K562 (cell line): ENCODE measurements around the gene SIRT2. TPM values are rescaled to one million over a fixed set of nuclear protein-coding genes. Genes with fewer than 3 reads are reported as not detected.

Source experiments
- EGR1 ChIP-seq: fragments of 450-650 bp; conservative IDR thresholded peaks from 2 replicates; pipeline ENCODE4 v1.6.1; 2017; ENCODE audit warnings: mild to moderate bottlenecking
- EWSR1 ChIP-seq: fragments of 450-650 bp; IDR thresholded peaks from 2 replicates; pipeline ENCODE4 v1.6.1; 2018; ENCODE audit warnings: borderline replicate concordance, mild to moderate bottlenecking, low read depth, moderate library complexity; ENCODE audit not compliant: partially characterized antibody
- MAFG ChIP-seq: fragments of 450-650 bp; conservative IDR thresholded peaks from 2 replicates; pipeline ENCODE4 v1.6.1; 2016; ENCODE audit warnings: missing genetic modification characterization, missing compliant biosample characterization
- PHF21A ChIP-seq: fragments of 450-650 bp; IDR thresholded peaks from 2 replicates; pipeline ENCODE4 v1.6.1; 2017; ENCODE audit warnings: low read depth, borderline replicate concordance
- ZFP30 ChIP-seq: fragments of 250-450 bp; sonication (Bioruptor Pico); IDR thresholded peaks from 2 replicates; pipeline ENCODE4 v1.8.0; 2022; ENCODE audit warnings: moderate library complexity, mild to moderate bottlenecking, inconsistent platforms, borderline replicate concordance
- ZNF3 ChIP-seq: fragments of 250-450 bp; sonication (Bioruptor Pico); IDR thresholded peaks from 2 replicates; pipeline ENCODE4 v1.5.0; 2021; ENCODE audit warnings: mild to moderate bottlenecking, moderate library complexity
- ZNF766 ChIP-seq: fragments of 200-800 bp; sonication (Bioruptor generic); conservative IDR thresholded peaks from 2 replicates; pipeline ENCODE4 v1.6.1; 2016; ENCODE audit warnings: missing genetic modification characterization, missing compliant biosample characterization
- polyA plus RNA-seq, 8 experiments: library from polyadenylated mRNA; depleted of rRNA in 4 of 8; stranded (reverse) in 5 of 8; unstranded in 3 of 8; fragments of >200 nt; fragmentation: Nextera tagmentation in 2 of 8; fragmentation: Illumina TruSeq in 1 of 8; extraction: Ambion mirVana in 2 of 8; extraction: Trizol in 1 of 8; gene quantifications; 2 replicates each; pipeline versions ENCODE4 v1.2.1 to v1.2.3, GENCODE V29; 2011 to 2014; ENCODE audit warnings: inconsistent platforms in 1 of 8, missing spikeins in 1 of 8
- total RNA-seq, 7 experiments: library from RNA; depleted of rRNA in 6 of 7; stranded (reverse); fragments of >200 nt in 6 of 7; fragmentation: Illumina TruSeq in 2 of 7; extraction: Trizol in 2 of 7; gene quantifications; 2 replicates each; pipeline versions ENCODE4 v1.2.1 to v1.2.3, GENCODE V29; 2011 to 2021; ENCODE audit warnings: low replicate concordance in 1 of 7
- TF ChIP-seq, protein P1 (sequence below): fragments of 200-800 bp; sonication (Bioruptor generic); IDR thresholded peaks from 2 replicates; pipeline ENCODE4 v1.6.1; 2017; ENCODE audit warnings: missing genetic modification characterization, missing compliant biosample characterization
- TF ChIP-seq, protein P2 (sequence below): sonication (generic); formaldehyde crosslinking; IDR thresholded peaks from 2 replicates; pipeline ENCODE4 v1.8.0; 2022; ENCODE audit warnings: mild to moderate bottlenecking, missing genetic modification reagents
- TF ChIP-seq, protein P3 (sequence below): fragments of 250-450 bp; sonication (Bioruptor Pico); IDR thresholded peaks from 2 replicates; pipeline ENCODE4 v1.4.0; 2020; ENCODE audit warnings: borderline replicate concordance
- TF ChIP-seq, protein P4 (sequence below): fragments of 450-650 bp; IDR thresholded peaks from 2 replicates; pipeline ENCODE4 v1.6.1; 2016; ENCODE audit warnings: missing biosample characterization, missing genetic modification characterization
- TF ChIP-seq, protein P5 (sequence below): sonication (generic); formaldehyde crosslinking; IDR thresholded peaks from 2 replicates; pipeline ENCODE4 v1.8.0; 2022; ENCODE audit warnings: mild to moderate bottlenecking, missing genetic modification reagents
- TF ChIP-seq, protein P6 (sequence below): sonication (generic); IDR thresholded peaks from 2 replicates; pipeline ENCODE4 v1.6.1; 2016

Gene SIRT2
- total and polyA plus RNA-seq, 9 of the 15 experiments (the other 6 are each of a cell fraction or from before 2014, with no cell fraction given) = 2.3 to 35.2 (median 22.9) TPM

DNA sequence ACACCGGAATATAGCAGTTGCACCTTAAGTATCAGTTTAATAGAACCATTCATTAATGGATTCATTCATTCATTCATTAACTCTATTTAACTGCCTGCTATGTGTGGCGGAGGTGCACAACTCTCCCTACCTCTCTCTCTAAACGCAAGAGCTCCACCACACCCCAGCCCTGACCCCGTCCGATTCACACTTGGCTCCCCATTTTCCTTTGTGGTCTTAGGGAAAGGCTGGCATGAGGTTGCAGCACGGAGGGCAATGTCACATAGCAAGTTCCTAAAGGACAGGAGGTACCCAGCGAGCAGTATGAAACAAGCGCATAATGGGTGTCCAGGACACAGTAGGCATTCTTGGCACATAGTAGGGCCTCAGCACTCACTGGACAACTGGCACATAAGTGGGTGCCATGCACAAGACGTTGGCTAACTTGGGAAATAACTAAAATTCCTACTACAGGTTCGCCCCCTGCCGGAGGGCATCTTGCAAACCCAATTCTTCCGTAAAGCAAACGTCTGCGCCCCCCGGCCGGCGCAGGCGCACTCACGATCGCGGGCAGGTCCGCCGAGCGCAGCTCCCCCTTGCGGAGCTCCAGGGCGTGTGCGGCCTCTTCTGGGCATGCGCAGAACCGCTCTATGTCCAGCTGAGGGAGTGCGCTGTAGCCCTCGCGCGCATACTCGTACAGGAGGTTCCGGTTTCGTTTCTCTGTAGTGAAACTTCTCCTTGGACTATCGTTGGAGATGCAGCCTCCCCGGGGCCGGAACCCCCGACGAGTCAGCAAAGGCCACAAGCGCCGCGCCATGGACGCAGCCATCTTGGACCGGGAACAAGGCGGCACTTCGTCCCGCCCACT, 30.7 kb upstream of the SIRT2 start, which contains the start of gene SARS2 (continued):
- TF ChIP-seq, protein P1, sequence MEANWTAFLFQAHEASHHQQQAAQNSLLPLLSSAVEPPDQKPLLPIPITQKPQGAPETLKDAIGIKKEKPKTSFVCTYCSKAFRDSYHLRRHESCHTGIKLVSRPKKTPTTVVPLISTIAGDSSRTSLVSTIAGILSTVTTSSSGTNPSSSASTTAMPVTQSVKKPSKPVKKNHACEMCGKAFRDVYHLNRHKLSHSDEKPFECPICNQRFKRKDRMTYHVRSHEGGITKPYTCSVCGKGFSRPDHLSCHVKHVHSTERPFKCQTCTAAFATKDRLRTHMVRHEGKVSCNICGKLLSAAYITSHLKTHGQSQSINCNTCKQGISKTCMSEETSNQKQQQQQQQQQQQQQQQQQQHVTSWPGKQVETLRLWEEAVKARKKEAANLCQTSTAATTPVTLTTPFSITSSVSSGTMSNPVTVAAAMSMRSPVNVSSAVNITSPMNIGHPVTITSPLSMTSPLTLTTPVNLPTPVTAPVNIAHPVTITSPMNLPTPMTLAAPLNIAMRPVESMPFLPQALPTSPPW = peak; percentile 60
- TF ChIP-seq PHF21A (no peak), ZNF3 (CRISPR knock-in tag) (no peak), EGR1 (no peak; the same call in 1 of the 2 replicates), ZNF766 (CRISPR knock-in tag) (no peak), ZFP30 (CRISPR knock-in tag) (no peak), MAFG (tag) (no peak), EWSR1 (no peak)
- TF ChIP-seq, protein P2, sequence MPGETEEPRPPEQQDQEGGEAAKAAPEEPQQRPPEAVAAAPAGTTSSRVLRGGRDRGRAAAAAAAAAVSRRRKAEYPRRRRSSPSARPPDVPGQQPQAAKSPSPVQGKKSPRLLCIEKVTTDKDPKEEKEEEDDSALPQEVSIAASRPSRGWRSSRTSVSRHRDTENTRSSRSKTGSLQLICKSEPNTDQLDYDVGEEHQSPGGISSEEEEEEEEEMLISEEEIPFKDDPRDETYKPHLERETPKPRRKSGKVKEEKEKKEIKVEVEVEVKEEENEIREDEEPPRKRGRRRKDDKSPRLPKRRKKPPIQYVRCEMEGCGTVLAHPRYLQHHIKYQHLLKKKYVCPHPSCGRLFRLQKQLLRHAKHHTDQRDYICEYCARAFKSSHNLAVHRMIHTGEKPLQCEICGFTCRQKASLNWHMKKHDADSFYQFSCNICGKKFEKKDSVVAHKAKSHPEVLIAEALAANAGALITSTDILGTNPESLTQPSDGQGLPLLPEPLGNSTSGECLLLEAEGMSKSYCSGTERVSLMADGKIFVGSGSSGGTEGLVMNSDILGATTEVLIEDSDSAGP = no peak
- TF ChIP-seq, protein P3, sequence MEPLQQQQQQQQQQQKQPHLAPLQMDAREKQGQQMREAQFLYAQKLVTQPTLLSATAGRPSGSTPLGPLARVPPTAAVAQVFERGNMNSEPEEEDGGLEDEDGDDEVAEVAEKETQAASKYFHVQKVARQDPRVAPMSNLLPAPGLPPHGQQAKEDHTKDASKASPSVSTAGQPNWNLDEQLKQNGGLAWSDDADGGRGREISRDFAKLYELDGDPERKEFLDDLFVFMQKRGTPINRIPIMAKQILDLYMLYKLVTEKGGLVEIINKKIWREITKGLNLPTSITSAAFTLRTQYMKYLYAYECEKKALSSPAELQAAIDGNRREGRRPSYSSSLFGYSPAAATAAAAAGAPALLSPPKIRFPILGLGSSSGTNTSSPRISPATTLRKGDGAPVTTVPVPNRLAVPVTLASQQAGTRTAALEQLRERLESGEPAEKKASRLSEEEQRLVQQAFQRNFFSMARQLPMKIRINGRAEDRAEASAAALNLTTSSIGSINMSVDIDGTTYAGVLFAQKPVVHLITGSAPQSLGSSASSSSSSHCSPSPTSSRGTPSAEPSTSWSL = no peak
- TF ChIP-seq, protein P4, sequence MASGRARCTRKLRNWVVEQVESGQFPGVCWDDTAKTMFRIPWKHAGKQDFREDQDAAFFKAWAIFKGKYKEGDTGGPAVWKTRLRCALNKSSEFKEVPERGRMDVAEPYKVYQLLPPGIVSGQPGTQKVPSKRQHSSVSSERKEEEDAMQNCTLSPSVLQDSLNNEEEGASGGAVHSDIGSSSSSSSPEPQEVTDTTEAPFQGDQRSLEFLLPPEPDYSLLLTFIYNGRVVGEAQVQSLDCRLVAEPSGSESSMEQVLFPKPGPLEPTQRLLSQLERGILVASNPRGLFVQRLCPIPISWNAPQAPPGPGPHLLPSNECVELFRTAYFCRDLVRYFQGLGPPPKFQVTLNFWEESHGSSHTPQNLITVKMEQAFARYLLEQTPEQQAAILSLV (tag) = no peak
- TF ChIP-seq, protein P5, sequence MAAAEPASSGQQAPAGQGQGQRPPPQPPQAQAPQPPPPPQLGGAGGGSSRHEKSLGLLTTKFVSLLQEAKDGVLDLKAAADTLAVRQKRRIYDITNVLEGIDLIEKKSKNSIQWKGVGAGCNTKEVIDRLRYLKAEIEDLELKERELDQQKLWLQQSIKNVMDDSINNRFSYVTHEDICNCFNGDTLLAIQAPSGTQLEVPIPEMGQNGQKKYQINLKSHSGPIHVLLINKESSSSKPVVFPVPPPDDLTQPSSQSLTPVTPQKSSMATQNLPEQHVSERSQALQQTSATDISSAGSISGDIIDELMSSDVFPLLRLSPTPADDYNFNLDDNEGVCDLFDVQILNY = no peak
- TF ChIP-seq, protein P6, sequence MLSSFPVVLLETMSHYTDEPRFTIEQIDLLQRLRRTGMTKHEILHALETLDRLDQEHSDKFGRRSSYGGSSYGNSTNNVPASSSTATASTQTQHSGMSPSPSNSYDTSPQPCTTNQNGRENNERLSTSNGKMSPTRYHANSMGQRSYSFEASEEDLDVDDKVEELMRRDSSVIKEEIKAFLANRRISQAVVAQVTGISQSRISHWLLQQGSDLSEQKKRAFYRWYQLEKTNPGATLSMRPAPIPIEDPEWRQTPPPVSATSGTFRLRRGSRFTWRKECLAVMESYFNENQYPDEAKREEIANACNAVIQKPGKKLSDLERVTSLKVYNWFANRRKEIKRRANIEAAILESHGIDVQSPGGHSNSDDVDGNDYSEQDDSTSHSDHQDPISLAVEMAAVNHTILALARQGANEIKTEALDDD = no peak
